ENCODE measurements around the gene BORCS8. TPM values are rescaled to one million over a fixed set of nuclear protein-coding genes. Genes with fewer than 3 reads are reported as not detected.
A peak's percentile ranks its signal among the peaks of the same experiment; 100 is the strongest.
"Not testable (repeated sequence)": the region's sequence is repeated elsewhere in the genome, so short reads cannot be mapped to it uniquely, and the experiment has no call there.

BORCS8 gene
- total RNA-seq, 4 donors from 2014 or later = 15.4 to 38.7 (median 18.2) TPM

- 86% methylated on average over 5 of the region's 5 CpGs for WGBS, 2 donors
- peaks cover 0 to 8% of the 10 kb centered on the region in 2 donors for H3K4me1 ChIP-seq
- H3K9me3 ChIP-seq = no peaks in the 10 kb centered on the region
- H3K36me3 ChIP-seq = no peaks in the 10 kb centered on the region
- H3K4me3 ChIP-seq (replicated peaks in 1 of 3) = no peak overlapping the region
- H3K27ac ChIP-seq = no peak overlapping the region
- DNase-seq = no peak
- intact Hi-C loops (cut with DNase I) = loop anchor here (10.0 kb wide), 1 partner anchor 78 kb away; no protein-coding TSS in a partner anchor
- no peaks in the 10 kb centered on the region for H3K27me3 ChIP-seq
- TF ChIP-seq, protein P1, sequence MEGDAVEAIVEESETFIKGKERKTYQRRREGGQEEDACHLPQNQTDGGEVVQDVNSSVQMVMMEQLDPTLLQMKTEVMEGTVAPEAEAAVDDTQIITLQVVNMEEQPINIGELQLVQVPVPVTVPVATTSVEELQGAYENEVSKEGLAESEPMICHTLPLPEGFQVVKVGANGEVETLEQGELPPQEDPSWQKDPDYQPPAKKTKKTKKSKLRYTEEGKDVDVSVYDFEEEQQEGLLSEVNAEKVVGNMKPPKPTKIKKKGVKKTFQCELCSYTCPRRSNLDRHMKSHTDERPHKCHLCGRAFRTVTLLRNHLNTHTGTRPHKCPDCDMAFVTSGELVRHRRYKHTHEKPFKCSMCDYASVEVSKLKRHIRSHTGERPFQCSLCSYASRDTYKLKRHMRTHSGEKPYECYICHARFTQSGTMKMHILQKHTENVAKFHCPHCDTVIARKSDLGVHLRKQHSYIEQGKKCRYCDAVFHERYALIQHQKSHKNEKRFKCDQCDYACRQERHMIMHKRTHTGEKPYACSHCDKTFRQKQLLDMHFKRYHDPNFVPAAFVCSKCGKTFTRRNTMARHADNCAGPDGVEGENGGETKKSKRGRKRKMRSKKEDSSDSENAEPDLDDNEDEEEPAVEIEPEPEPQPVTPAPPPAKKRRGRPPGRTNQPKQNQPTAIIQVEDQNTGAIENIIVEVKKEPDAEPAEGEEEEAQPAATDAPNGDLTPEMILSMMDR (IDR thresholded peaks at IDR 0.05) = no peak
- TF ChIP-seq POLR2A (IDR thresholded peaks at IDR 0.05) = no peak
Observed at GRCh38 chr19:19223060-19223459, 31.1 kb upstream of the BORCS8 start.

DNA sequence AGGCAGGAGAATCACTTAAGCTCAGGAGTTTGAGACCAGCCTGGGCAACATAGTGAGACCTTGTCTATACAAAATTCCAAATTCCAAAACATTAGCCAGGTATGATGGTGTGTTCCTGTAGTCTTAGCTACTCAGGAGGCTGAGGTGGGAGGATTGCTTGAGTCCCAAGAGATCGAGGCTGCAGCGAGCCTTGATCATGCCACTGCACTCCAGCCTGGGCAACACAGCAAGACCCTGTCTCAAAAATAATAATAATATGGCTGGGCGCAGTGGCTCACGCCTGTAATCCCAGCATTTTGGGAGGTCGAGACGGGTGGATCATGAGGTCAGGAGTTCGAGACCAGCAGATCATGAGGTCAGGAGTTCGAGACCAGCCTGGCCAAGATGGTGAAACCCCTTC lies 29.0 kb upstream of the BORCS8 start:
- intact Hi-C loops (cut with DNase I) = loop anchor here (10.0 kb wide), 1 partner anchor 76 kb away; no protein-coding TSS in a partner anchor

DNA sequence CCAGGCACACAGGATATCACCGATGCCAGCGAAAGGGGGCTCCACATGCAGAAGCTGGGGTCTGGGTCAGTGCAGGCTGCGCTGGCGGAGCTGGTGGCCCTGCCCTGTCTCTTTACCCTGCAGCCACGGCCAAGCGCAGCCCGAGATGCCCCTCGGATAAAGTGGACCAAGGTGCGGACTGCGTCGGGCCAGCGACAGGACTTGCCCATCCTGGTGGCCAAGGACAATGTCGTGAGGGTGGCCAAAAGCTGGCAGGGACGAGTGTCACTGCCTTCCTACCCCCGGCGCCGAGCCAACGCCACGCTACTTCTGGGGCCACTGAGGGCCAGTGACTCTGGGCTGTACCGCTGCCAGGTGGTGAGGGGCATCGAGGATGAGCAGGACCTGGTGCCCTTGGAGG lies 27.0 kb upstream of the BORCS8 start:
- intact Hi-C loops (cut with DNase I) = no loop called here
- Histone ChIP-seq H3K4me3 (replicated peaks in 1 of 3) (no peak overlapping the region), H3K9me3 (no peaks in the 10 kb centered on the region), H3K27me3 (no peaks in the 10 kb centered on the region), H3K27ac (no peak overlapping the region), H3K4me1 (no peaks in the 10 kb centered on the region), H3K36me3 (no peaks in the 10 kb centered on the region)
- no peak for DNase-seq
- 83 to 88% methylated on average over 5 to 19 of the region's 21 CpGs for WGBS, 2 donors
- TF ChIP-seq, protein P1 (IDR thresholded peaks at IDR 0.05) = no peak
- no peak for TF ChIP-seq POLR2A (IDR thresholded peaks at IDR 0.05)

More for the DNA sequence above, 29.0 kb upstream of the BORCS8 start:
- H3K9me3 ChIP-seq; H3K4me1 ChIP-seq; H3K4me3 ChIP-seq (replicated peaks in 1 of 3); H3K27me3 ChIP-seq; H3K27ac ChIP-seq; DNase-seq; H3K36me3 ChIP-seq: not testable (repeated sequence)
- WGBS, 2 donors = 82 to 94% methylated on average over 8 of the region's 8 CpGs

GRCh38 chr19:19217099-19217498 lies 25.1 kb upstream of the BORCS8 start:
- Histone ChIP-seq H3K4me3 (replicated peaks in 1 of 3) (no peak overlapping the region), H3K36me3 (no peaks in the 10 kb centered on the region), H3K4me1 (no peaks in the 10 kb centered on the region), H3K27ac (no peak overlapping the region), H3K9me3 (no peaks in the 10 kb centered on the region), H3K27me3 (no peaks in the 10 kb centered on the region)
- DNase-seq = no peak
- intact Hi-C loops (cut with DNase I) = no loop called here
- 59 to 65% methylated on average over 4 of the region's 4 CpGs for WGBS, 2 donors
- TF ChIP-seq POLR2A (IDR thresholded peaks at IDR 0.05) = no peak
- TF ChIP-seq, protein P1 (IDR thresholded peaks at IDR 0.05) = no peak

DNA sequence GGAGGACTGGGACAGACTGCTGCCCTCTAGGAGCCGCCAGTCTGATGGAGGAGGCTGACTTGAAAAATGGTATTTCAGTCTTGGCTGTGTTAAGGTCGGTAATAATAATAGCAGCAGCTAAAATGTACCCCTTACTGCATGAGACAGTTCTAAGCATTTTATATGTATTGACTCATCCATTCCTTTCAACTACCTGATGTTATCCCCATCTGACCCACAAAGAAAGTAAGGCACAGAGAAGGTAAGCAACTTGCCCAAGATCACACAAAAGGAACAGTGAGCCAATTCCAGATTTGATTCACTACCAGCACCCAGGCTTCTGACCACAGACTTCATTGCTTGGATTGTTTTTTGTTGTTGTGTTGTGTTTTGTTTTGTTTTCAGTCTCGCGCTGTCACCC lies 23.8 kb upstream of the BORCS8 start:
- Histone ChIP-seq H3K9me3 (no peaks in the 10 kb centered on the region), H3K4me1 (no peaks in the 10 kb centered on the region), H3K27me3 (peaks cover 5% of the 10 kb centered on the region), H3K4me3 (replicated peaks in 1 of 3) (no peak overlapping the region), H3K36me3 (no peaks in the 10 kb centered on the region), H3K27ac (no peak overlapping the region)
- WGBS, 2 donors = 79 to 80% methylated on average over 4 of the region's 4 CpGs
- intact Hi-C loops (cut with DNase I) = no loop called here
- no peak for TF ChIP-seq POLR2A (IDR thresholded peaks at IDR 0.05)
- TF ChIP-seq, protein P1 (IDR thresholded peaks at IDR 0.05) = no peak
- no peak for DNase-seq

DNA sequence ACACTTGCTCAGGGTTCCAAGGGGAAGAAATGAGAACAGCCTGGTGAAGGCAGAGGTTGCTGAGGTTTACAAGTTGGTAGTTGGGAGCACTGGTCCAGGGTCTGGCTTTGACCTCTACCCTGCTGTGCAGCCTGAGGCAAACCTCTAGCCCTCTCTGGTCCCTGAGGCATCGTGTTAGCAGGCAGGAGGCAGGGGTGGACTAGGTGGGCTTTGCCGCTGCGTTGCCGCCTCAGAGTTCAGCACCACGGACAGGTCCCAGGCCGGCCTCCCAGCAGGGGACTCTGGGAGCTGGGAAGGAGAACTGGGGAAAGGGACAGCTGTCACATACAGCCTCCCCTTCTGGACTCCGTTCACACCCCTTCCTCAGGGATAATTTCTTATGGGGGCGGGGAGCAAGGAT lies 22.9 kb upstream of the BORCS8 start:
- H3K9me3 ChIP-seq = no peaks in the 10 kb centered on the region
- intact Hi-C loops (cut with DNase I) = no loop called here
- H3K27me3 ChIP-seq = peaks cover 5% of the 10 kb centered on the region

More for the DNA sequence above, 22.9 kb upstream of the BORCS8 start:
- peak; percentile 29 to 59 for DNase-seq
- Histone ChIP-seq H3K36me3 (no peaks in the 10 kb centered on the region), H3K27ac (no peak overlapping the region), H3K4me1 (no peaks in the 10 kb centered on the region), H3K4me3 (replicated peaks in 1 of 3) (no peak overlapping the region)
- no peak for TF ChIP-seq POLR2A (IDR thresholded peaks at IDR 0.05)
- TF ChIP-seq, protein P1 (IDR thresholded peaks at IDR 0.05) = no peak
- 0 to 2% methylated on average over 3 to 7 of the region's 8 CpGs for WGBS, 2 donors

Data from thyroid gland (tissue), 4 donors.